ENCODE results near the gene TRAPPC12.

Gene TRAPPC12

DNA sequence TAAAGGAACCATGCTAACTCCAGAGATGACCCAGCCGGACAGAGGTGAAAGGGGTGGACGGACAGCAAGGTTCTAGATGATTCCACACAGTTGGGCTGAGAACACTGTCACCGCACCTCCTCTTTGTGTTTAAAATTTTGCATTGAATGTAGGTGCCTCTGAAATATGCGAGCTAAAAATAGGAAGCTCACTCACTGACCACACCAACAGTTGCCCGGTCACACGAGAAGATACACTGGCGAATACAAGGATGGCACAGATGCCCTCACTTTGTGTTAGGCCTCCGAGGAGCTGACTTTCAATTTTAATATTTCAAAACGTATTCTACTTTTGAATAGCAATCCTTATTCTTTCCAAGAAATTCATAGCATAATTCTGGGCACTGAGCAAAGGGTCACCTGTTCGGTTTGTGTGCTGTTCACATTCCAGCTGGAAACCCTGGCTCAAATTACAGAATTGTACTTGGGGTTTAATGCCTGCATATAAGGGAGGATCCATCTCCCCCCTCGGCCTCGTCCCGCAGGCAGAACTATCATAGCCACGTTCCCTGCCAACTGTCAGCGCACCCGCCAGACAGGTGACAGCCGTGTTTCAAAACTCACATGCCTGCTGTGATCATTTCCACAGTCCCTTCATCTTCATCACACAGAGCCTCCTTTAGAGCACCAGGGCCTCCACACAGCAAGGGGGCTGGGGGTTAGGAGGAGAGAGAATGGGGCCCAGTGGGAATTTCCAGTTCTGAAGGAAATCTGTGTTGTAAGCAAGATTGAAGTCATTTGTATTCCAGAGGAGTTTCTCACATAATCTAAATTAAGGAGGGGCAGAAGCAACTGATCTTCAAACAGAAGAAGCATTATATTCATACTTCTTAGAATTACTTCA lies 91.6 kb downstream of the TRAPPC12 start:
- no peak for DNase-seq

DNA sequence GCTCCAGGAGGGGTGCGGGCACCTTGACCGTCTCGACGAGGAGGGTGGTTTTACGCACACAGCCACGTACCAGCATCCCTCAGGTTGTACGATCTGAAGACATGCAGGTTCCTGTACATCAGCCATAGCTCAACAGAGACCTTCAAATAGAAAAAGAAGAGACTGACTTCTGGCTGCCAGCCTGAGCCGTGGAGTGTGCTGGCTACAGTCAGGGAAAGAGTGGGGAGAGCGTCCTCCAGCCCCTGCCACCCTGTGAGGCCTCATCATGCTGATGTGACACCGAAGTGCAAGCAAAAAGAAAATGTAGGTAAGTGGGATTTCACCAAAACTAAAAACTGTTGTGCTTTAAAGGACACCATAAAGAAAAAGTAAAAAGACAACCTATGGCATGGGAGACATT lies 92.8 kb downstream of the TRAPPC12 start:
- no peak for DNase-seq

DNA sequence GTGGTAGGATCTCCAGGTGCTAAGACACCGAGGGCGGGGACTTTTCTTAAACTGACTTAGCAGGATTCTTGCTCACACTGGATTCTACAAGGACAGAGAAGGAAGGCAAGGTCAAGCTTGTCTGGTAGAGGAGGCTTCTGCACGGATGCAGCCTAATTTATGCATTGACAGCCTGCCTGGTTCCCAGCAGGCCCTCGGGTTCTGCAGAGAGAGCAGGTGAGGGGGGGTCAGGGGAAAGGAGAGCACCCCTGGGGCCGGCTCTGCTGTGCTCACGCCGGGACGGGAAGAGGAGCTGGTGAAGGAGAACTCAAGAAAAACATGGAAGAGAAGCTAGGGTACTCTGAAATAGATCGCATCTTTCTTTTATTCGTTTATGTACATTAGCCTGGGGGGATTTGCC lies 93.5 kb downstream of the TRAPPC12 start:
- no peak for DNase-seq

DNA sequence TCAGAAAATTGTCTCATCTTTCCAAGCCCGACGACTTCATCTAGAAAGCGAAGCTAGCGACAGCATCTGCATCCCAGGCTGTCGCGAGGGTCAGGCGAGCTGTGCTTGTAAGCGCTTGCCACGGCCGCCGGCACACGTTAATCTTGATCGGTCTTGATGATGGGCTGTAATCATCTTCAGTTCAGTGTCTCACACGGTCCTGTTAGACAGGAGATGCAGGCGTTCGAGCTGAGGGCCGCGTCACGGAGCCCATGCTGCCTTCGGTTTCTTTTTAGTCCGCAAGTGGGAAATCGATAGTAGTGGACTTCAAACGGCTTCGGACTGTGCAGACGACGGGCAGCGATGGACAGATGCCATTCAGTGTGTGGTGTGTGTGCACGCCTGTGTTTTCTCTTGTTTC lies 96.3 kb downstream of the TRAPPC12 start:
- no peak for DNase-seq

DNA sequence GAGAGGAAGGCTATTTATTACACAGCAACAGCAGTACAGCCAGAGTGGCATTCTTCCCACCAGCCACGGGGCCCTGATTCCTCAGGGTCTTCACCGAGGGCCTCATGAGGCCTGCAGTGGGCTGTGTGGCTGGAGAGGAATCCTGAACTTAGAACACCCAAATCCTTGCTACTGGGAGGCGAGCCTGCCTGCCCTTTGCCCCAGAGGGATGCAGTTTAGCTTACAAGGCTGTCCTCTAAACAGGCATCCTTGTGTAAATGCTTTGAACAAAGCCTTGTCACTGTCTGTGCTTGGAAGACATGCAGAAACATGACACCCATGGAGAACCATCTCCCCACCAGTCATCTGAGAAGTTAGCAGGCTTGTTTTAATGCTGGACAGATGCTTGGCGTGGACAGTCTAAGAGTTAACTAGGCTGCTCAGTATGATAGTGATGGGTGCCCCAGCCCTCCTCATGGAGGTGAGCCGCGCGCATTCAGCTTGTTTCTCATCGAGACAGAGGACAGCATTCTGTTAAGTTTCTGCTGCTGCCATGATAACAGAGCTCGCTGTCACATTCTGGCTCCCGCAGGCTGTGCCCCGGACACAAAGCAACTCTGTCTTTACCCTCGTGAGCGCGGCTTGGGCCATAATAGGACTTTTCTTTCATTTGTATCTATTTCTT lies 97.0 kb downstream of the TRAPPC12 start:
- DNase-seq = no peak

DNA sequence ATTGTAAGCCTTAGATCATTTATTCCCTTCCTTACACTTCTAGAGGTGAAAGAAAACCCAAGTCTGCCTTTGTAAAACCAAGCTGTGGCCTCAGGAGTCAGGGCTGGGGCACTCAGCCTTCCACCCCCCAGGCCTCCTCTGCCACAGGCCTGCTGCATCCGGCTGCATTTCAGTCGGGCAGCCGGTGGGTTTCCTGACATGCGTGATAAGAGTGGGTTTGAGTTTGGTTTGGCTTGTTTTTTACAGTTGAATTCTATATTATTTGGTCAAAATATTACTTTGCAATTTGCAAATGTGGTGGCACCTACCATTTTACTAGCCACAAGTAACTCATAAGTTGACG lies 97.5 kb downstream of the TRAPPC12 start:
- DNase-seq = no peak

DNA sequence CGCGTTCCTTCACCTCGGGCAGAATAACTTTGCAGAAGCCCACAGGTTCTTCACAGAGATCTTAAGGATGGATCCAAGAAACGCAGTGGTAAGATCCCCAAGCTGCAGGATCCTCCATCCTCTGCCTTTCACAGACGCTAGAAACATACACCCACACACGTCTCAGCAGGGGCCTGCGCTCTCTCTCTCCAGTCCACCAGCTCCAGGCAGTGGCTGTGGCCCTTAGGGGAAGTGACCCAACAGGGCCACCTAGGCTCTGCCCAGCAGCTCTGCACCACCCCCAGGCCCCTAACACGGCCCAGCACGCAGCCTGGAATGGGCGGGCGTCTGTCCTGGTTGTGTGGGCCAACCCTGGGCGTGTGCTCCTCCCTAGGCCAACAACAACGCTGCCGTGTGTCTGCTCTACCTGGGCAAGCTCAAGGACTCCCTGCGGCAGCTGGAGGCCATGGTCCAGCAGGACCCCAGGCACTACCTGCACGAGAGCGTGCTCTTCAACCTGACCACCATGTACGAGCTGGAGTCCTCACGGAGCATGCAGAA lies 99.4 kb downstream of the TRAPPC12 start:
- no peak for DNase-seq

DNA sequence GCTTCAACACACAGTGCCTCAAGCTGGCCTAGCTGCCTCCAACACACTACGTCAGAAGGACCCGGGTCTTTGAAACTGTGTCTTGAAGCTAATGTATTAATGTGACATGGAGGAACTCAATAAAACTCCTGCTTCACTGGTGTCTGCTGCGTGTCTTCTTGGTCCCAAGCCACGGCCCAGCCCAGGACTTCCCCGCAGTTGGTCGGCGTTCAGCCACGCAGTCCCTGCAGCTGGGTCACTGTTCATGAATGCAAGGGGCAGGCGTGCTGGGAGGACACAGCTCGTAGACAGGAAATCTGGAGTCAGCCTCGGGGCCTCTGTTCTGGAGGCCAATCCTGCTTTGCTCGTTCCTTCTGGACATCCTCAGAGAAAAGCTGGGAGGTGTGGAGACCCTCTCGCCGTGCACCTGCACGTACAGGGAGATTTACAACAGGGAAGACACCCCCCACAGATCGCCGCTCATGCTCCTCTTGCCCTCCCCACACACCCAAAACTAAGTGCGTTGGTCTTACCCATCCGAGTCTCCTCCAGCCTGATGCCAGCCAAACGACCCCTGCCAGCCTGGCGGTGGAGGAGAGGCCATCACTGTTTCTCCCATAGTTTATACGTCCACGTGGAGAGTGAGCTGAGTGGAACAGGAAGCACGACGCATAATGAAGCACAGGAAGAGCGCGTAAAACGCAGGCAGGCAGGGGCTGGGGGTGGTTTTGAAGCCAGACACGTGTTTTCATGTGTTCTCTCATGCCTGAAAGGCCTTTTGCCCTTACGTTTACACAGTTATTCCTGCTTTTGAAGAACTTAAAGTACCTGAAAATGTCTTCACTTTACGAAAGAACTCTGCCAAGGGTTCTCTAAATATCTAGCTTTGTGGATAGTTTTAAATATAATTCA lies 100.2 kb downstream of the TRAPPC12 start:
- DNase-seq = no peak

DNA sequence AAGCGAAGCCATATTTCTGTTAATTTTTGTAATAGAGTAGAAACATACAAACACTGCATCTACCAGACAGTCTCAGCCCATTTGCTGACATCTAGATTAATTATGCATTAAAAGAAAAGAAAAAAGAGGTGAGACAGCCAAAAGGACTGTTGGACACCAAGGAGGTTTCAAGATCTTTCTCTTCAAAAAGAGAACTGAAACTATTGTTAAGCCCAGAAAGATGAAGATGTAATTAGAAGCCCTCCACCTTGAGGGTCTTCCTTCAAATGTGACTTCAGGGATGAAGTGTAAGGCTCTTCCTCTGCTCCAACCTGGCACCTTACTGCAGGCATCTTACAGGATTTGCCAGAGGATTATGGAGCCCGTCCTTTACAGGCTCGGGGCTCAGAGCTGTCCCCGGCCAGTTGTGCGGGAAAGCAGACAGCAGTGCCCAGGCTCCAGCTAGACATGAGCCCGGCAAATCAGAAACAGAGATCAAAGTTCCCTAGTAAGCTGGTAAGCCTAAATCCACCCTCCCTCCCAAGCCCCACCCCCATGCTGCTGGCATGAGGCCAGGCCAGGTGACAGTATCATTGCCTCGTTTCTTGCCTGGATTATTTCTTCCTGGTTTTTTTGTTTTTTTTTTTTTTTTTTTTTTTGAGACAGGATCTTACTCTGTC lies 101.0 kb downstream of the TRAPPC12 start:
- DNase-seq = no peak

DNA sequence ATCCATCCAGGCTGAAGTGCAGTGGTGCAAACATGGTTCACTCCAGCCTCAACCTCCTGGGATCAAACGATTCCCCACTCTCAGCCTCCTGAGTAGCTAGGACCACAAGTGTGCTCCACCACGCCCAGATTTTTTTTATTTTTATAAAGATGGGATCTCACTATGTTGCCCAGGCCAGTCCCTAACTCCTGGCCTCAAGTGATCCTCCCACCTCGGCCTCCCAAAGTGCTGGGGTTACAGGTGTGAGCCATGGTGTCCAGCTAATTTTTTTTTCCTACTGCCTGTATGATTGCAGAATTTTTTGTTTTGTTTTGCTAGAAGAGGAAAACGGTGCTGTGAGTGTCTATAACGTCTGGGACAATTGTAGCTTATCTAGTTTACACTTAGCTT lies 101.5 kb downstream of the TRAPPC12 start:
- DNase-seq = no peak

DNA sequence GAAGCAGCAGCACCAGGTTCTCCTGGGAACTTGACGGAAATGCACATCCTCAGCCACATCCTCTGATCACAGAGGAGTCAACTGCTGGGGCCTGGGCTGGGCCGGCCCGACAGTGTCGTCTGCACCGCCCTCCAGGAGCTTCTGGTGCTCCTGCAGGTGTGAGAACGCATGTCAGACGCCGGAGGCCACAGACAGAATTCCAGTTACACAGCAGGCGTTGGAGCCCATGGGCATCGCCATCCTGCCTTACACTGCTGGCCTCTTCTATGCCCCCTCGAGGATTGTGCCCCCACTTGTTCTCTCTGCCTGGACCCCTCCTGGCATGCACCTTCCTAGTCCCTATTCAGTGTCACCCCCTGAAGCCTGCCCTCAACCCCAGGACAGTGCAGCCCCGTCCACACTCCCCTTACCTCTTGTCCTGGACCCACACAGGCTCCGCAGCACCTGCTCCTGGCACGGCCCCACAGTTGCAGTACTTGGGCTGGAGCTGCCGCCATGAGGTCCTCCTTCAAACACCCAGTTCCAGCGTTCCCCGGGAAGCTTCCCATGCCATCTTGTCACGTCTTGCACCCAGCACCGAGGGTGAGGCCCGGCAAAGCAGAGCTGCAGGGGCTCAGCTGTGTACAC lies 102.4 kb downstream of the TRAPPC12 start:
- no peak for DNase-seq

DNA sequence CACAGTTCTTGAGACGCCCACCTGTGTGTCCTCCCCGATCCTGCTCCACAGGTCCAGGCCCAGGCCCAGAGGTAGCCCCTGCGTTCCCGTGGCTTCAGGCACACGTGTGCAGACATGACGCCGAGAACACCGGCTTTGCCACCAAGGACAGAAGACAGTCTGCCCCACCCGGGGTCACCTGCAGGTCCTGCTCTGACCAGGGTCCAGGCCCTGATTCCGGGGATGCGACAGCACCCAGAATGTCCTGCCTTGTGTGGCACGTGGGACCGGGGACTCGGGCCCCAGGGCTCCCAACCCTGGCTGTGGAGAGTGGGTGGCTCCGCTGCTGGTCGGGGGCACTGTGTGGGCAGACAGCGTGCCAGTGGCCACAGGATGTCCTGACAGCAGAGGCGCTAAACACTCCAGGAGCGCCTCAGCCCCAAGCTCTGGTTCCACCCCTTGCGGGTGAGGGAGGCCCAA lies 102.9 kb downstream of the TRAPPC12 start:
- no peak for DNase-seq

DNA sequence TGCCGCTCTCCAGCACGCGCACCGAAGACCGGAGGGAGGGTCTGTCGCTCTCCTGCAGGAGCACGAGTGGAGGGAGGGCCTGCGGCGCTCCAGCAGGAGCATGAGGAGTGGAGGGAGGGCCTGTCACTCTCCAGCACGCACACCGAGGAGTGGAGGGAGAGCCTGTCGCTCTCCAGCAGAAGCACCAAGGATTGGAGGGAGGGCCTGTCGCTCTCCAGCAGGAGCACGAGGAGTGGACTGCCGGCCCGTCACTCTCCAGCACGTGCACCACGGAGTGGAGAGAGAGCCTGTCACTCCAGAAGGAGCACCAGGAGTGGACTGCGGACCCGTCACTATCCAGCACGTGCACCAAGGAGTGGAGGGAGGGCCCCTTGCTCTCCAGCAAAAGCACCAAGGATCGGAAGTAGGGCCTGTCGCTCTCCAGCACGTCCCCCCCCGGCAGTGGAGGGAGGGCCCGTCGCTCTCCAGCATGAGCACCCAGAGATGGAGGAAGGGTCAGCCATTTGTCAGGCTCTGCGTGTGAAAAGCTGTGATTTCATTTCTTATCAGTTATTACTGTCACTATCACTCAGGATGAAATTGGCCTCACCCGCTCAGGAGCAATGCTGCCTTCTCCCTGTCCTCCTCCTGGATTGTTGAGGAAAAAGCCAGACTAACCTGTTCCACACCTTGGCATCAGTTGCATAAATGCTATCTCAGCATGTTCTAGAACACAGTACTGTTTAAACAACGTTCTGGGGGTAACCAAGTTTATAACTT lies 103.9 kb downstream of the TRAPPC12 start:
- DNase-seq = no peak

DNA sequence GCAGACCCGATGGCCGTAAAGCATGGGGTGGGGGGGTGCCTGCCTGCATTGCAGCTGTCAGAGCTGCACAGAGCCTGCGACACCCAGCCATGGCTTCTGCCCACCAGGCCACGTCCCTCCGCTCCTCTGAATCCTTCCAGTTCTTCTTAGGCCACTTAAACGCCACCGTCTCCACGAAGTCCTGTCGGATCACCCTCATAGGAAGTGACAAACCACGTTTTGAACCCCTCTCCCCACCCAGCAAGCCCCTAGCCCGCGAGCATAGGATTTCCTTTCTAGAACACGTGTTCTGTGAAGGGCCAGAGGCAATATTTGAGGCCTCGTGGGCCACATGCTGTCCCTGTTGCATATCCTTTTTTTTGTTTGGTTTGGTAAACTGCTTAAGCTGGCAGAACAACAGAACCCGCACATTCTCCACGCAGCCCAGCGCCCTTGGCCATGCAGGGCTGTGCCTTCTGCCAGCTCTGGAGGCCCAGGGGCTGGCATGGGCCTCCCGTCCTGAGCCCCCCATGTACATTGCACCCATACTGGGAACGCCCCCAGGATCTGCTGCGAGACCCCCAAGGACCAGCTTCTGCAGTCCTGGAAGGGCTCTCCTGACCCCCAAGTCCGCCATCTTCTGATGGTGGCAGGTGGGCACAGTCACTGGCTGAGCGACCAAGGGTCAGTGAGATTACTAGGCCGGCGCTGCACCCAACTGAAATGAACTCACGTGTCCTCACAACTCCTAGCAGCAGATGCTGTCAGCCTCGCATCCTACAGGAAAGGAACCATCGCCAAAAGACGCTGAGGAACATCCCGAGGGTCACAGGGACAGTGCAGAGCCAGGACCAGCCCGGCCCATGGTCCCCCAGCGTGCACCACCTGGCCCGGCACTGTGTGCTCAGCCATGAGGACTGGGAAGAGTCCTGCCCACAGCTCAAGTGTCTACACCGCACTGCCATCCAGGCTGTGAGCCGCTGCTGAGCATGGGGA lies 104.8 kb downstream of the TRAPPC12 start:
- no peak for DNase-seq

DNA sequence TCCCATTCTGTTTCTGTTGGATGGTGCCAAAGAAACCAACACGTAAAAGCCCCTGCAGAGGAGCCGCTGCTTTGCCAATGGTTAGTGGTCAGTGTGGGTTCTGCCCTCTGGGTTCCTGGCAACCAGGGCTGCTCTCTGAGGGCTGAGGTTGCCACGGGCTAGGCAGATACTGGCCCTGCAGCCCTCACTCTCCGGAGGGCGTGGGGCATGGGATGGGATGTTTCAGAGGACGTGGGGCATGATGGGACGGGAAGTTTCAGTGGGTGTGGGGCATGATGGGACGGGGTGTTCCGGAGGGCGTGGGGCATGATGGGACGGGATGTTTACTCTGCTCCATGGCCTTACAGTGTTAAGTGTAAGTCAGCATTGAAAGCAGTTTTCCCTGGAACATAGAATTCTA lies 105.7 kb downstream of the TRAPPC12 start:
- no peak for DNase-seq

DNA sequence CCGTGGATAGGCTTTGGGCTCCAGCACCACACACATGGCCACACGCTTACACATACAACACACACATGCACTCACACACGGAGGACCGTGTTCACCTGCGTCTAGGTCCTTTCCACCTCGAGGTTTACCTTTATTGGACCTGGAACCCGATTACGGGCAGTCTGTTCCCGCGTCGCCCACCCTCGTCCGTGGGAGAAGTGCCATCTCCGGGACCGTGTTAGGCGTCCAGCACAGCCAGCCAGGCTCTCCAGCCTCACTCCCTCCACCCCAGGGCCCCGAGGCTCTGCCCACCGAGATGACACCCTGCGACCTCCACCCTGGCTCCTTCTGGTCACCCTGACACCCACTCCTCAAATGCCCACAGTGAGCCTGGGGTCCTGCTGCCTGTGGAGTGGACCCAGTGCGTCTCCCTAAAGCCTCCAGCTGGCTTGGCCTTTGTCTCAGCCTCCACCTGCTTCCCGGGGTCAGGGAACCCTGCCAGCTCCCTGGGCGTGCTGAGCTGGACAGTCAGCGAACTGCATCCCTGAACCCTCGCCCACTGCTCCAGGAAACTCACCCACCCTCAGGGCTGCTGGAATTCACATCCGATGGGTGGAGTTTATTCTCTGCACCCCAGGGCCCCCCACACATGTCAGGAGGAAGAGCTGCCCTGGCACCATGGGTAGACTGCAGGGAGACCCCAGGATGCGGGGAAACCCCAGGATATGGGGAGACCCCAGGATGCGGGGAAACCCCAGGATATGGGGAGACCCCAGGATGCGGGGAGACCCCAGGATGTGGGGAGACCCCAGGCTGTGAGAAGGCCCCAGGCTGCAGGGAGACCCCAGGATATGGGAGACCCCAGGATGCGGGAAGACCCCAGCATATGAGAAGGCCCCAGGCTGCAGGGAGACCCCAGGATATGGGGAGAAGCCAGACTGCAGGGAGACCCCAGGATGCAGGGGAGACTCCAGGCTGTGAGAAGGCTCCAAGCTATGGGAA lies 106.8 kb downstream of the TRAPPC12 start:
- DNase-seq = no peak

DNA sequence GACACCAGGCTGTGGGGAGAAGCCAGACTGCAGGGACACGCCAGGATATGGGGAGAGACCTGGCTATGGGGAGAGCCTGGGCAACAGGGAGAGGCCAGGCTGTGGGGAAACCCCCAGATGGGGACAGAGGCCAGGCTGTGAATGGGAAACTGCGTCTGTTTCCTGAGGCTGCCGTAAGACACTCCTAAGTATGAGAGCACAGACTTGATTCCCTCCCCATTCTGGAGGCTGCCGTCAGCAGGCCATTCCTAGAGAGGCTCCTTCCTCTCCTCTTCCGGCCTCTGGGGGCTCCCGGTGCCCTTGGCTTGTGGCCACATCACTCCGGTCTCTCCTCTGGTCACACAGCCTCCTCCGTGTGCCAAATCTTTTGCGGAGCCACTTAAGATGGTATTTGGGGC lies 107.5 kb downstream of the TRAPPC12 start:
- no peak for DNase-seq

DNA sequence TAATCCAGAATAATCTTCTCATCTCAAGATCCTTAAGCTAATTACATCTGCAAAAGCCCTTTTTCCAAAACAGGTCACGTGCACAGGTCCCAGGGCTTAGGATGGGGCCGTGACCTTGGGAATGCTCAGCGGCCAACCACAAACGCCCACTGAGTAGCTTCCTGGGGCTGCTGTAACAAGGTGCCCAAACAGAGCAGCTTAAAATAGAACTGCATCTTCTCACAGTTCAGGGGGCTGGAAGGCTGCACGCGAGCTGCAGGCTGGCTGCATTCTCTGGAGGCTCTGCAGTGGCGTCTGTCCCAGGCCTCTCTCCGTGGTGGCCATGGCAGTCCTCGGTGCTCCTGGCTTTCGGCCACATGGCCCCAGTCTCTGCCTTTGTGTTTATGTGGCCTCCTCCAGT lies 107.9 kb downstream of the TRAPPC12 start:
- no peak for DNase-seq

DNA sequence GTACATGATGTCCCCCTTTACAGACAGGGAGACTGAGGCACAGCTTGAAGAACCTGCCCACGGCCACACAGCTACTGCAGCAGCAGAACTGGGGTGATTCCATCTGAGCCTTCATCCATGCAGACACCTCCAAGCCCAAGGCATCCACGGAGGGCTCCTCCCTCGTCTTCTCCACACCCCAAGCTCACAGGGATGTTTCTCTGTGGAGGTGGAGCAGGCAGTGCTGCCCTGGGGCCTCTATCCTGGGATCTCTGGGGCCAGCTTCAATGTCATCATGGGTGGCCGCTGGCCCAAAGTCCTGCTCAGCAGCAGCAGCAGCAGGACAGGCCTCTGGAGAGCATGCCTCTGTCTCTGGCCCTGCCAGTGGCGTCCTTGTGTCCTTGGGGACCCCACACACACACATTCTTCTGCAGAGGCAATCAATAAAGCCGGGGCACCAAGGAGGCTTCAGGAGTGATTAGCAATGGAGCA lies 108.6 kb downstream of the TRAPPC12 start:
- DNase-seq = no peak
